Activated T-cell treated with anti-CD3 and anti-CD28 coated beads, Interleukin-2, amount 50 U/mL, for 1 hour (primary cell): ENCODE measurements around the gene DCAF8.
A peak's percentile ranks its signal among the peaks of the same experiment; 100 is the strongest.

ENCODE experiments used
- DNase-seq: peaks from one replicate; pipeline ENCODE4 v3.0.0-alpha.2; 2020

Gene DCAF8

GRCh38 chr1:160260406-160261382, 1.7 kb downstream of the DCAF8 start:
- no peak for DNase-seq

GRCh38 chr1:160258177-160258798, 4.1 kb downstream of the DCAF8 start:
- no peak for DNase-seq

DNA sequence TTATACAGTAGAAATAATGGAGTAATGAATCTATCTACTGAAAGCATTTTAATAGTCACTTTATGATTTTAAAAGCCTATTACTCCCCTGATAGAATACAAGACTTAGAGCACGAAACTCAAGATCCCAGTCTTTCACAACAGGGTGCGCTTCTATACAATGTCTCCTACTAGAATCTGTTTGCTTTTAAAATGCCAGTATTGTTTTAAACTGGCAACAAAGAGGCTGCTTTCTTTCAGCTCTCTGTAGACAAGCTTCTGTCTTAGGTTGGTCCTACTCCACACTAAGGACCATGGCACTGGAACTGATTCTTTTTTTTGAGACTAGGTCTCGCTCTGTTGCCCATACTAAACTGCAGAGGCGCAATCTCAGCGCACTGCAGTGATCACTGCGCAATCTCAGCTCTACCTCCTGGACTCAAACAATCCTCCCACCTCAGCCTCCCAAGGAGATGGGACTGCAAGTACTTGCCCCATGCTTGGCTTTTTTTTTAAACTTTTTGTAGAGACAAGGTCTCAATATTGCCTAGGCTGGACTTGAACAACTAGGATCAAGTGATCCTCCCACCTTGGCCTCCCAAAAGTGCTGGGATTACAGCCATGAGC, 4.8 kb downstream of the DCAF8 start:
- DNase-seq: no peak

DNA sequence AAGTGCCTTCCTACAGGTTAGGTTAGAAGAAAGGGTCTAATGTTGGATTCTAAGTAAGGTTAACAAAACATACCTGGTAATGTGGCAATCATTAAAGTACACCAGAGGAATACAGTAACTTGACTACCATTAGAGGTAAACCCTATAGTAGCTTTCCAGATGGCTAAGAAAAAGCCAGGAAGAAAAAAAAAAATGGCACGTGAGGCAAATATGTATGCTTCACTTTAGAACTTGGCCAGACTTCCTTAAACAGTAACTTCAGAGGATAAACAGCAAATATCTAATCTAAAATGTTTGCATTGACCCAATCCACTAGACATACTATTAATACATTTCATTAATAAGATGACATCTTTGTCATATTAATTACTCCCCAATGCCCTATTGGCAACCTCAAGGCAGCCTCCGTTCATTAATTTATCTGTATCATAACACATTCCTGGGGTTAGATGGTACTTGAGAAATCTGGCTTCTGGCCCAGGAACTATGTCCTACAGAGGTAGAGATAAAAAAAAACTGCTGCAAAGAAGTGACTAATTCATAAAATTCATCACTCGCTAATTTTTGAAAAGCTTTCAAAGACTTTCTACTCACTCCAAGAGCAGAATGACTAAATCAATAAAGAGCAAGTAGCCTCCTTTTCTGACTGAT, 5.8 kb downstream of the DCAF8 start:
- no peak for DNase-seq

DNA sequence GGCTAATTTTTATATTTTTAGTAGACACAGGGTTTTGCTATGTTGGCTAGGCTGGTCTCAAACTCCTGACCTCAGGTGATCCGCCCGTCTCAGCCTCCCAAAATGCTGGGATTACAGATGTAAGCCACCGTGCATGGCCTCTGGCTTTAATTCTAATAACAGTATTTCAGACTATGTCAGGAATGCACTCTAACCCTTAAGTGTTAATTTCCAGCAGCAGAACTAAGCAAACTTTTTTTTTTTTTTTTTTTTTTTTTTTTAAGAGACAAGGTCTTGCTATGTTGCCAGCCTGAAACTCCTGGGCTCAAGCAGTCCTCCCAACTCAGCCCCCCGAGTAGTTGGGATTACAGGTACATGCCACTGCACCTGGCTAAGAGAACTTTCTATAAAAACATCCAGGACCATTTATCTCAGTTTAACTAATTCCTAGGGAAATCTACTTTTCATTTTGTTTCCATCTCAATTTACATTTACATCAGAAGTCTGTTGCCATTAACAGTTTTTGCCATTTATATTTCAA, 6.5 kb downstream of the DCAF8 start:
- no peak for DNase-seq

DNA sequence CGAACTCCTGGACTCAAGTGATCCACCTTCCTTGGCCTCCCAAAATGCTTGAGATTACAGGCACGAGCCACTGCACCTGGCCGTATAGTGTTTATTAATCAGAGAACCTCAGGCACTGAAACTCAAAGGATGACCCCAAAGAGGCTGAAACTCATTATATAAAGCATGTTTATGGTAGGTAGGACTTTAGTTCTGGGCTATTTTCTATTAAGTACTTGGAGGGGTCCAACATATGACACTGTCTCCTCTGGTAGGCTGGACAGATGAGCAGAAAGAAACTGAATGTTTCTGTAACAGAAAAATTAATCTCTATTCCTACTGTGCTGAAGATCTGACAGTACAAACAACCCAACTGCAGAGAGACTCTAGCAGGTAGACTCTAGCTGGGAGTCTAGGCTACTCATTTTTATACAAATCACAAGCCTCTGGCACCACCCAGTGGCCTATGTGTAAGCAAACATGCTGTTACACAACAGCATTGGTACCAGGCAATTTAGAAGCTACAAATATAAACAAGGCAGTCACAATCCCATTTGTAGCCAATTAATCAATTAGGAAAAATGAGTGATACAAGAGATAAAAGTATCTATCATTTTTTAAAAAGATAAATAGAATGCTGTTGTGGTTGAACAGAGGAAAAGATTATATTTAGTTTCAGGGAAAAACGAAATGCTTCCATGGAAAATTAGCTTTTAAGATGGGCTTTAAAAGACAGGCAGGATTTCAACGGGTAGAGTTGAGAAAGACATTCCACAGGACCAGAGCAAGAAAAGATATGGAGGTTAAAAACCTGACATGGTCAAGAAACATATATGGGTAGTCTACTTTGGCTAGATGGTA, 10.4 kb downstream of the DCAF8 start:
- peak; percentile 44 for DNase-seq

DNA sequence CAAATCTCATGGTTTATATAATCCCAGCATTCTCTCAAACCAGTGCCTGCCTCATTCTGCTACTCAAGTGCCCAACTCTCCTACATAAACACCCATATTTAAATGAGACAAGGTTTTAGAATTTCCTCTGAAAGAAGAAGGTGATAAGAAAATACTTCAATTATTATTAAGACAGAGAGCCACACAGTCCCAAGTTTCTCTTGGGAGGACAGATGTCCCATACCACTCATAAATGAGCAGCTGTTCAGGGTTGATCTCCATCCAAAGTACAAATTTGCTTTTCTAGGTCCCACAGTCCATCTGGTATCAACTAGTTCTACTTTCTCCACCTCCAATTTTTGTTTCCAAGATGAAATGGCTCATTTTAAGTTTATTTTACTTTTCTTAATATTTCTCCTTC, 11.3 kb downstream of the DCAF8 start:
- DNase-seq: no peak

GRCh38 chr1:160247053-160247452, 15.3 kb downstream of the DCAF8 start:
- DNase-seq: no peak

DNA sequence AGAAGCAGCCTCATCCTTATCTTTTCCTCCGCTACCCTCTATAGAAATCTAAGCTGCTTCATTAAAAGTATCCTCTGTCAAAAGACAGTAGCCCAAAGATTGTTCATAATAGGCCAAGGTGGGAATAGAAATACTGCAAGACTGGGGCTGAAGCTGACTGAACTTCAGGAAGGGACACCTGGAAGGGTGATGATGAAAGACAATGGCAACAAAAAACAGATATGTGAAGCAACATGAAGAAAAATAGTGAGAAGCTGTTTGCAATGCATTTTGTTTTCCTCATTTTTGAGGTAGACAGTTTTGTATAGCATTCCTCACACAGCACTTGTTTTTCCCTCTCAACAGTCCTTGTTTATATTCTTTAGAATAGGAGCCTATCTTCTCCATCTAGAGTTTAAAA, 16.9 kb downstream of the DCAF8 start:
- DNase-seq: no peak

- DNase-seq: no peak
These were observed 18.1 kb downstream of the DCAF8 start for GRCh38 chr1:160244209-160244608.

DNA sequence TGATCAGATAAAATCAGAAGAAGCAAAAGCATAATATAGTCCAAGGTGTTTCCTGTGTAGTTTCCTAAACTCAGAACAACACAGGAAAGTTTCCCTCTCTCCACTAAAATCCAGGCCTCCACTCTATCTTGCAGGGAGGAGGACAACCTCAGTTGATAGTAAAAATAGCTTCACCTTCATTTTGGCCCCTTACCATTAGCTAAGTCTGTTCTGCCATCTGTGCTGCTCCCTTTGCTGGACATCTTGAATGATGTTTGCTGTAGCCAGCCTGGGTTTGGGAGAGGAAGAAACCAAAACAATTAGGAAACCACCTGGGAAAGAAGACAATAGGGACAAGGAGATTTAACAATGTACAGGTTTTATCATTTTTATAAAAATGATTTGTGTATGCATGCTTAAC, 18.6 kb downstream of the DCAF8 start:
- DNase-seq: no peak

DNA sequence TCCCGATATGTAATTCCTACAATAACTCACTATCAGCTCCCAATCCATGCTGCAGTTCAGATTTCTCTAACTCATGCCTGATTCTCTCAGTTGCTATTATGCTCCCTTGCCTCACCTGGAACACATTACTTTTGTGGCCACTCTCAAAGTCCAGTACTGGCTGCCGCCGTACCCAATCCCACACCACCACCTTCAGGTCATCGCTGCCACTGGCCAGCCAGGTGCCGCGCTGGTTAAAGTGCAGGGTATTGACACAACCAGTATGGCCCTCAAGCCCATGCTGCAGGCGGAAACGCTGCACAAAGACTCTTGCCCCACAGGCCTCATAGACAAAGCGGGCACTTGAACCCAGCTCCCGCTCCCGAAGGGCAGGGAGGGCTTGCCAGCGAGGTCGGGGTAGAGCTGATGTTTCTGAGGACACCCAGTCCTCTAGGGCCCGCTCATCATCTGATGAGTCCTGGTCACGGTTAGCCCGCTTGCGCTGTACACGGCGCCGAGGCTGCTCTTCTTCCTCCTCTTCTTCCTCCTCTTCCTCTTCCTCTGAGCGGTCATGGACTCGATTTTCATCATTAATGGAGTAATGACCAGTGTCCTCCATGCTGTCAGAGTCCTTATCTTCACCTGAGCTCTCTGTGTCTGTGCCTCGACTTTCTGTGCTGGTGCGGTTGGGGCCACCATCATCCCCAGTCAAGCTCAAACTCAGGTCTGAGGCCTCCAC, 22.6 kb downstream of the DCAF8 start:
- no peak for DNase-seq

DNA sequence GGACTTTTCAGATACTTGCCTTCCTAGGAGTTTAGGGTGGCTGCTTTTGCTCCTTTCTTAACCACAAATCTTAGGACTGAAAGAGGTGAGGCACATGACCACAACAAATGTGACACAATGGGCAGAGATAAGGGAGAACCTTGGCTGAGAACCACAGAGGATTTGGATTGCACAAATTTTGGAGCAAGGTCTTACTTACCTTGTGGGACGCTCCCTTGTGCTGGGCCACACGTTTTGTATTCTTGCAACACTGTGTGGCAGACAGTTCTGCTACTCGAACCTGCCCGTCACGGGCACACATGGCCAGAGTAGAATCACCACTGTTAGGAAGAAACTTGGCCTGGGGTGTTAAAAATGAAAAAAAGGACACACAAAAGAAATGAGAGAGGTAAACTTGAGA, 23.9 kb downstream of the DCAF8 start:
- DNase-seq: no peak

DNA sequence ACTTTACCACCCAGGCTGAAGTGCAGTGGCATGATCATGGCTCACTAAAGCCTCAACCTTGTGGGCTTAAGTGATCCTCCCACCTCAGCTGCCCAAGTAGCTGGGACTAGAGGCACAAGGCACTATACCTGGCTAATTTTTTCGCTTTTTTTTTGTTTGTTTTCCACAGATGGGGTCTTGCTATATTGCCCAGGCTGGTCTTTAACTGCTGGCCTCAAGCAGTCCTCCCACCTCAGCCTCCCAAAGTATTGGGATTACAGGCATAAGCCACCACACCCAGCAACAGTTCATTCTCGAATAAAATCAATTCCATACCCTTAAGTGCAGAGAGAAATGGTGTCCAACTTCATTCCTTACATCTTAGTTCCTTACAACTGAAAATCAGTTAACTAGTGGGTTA, 24.8 kb downstream of the DCAF8 start:
- no peak for DNase-seq

- no peak for DNase-seq
These were observed 25.5 kb downstream of the DCAF8 start for GRCh38 chr1:160236806-160237205.

DNA sequence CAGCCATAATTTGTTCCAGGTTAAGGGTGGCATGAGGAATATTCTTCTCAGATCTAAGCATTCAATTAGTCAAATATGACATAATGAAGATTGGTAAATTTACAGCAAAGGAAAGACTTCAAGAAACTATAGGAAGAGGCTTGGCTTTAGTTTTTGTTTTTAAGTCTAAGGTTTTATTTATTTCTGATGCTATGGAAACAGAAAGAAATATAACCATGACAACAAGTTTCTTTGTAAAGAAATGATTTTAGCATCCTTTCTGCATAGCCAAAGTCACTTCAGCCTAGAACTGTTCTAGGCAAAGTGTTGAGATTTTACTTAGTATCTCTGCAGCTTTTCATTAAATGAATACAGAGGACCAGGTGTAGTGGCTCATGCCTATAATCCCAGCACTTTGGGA, 29.4 kb downstream of the DCAF8 start:
- DNase-seq: no peak

DNA sequence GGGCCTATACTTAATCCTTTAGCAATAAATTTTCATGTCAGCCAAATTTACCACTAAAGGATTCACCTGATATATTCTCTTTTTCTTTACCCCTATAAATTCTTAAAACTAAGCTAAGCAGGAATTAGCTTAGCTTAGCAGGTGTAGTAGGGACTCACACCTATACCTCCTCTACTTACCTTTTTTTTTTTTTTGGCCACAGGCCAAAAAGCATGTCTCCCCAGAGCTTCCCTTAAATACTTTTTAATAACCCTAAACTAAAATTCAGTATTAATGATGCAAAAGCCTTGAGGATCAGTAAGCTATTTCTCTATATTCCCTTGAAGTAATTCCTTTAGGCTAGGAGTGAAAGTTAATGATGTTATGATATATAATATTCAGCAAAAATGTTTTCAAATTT, 33.9 kb downstream of the DCAF8 start:
- no peak for DNase-seq

- no peak for DNase-seq
These were observed 34.8 kb downstream of the DCAF8 start for GRCh38 chr1:160227561-160227960.

DNA sequence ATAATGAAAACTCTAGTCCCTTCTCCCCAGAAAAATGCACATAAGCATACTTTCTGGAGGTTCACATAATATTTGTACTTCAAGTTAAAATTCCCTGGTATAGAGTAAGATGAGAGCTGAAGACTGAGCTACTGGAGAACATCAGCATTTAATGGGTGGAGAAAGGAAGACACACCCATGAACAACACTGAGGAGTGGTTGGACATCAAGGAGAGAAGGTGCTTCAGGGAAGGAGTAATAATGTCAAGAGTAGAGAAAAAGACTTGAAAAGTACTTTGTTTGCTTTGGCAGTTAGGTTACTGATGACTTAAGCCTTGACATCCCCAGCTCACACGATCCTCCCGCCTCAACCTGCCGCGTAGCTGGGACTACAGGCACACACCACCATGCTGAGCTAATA, 35.3 kb downstream of the DCAF8 start:
- no peak for DNase-seq

- no peak for DNase-seq
These were observed 35.7 kb downstream of the DCAF8 start for GRCh38 chr1:160226623-160227022.

DNA sequence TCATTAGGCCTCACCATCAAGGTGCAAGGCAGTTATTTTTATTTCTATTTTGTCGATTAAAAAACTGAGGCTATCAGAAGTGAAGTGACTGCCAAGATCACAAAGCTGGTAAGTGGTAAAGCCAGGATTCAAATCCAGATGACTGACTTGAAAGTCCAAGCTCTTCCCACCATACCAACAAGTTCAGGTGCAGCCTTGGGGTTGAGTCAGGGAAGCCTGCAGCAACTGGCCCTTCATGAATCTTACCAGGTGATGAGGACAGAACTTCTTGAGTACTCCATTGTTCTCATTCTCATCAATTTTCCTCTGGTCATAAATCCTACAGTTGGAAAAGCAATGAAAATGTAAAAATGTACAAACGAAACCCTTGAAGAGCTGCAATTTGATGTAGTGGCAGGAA, 37.0 kb downstream of the DCAF8 start:
- no peak for DNase-seq

DNA sequence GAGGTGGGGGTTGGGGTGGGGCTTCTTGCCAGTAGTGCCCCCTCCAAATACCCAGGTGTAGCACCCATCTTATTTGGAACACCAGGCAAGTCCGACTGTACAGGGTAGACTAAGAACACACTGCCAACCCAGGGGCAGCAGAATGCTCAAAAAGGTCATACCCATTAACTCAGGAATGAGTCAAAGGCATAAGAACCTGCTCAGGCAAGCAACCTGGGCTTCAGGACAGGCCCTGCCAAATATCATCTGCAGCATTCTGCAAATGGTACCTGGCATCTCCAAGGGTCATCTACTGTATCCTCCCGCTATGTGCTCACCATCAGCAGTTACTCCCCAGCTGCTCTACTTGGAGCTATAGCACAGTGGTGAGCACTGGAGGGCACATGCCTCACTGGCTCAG, 37.7 kb downstream of the DCAF8 start:
- no peak for DNase-seq
